Esophagus muscularis mucosa (tissue), 4 donors: Measurements from ENCODE around the gene IPCEF1. TPM values are rescaled to one million over a fixed set of nuclear protein-coding genes. Genes with fewer than 3 reads are reported as not detected.

Experiments
- DNase-seq: peaks from one replicate; pipeline ENCODE4 v3.0.0-alpha.2; 2017; ENCODE audit errors: extremely low spot score
- H3K27ac ChIP-seq, 4 donors: fragments of 200-600 bp; sonication (generic); replicated peaks in 1 of 4; 1 replicate in 3 of 4; 2 replicates in 1 of 4; pipeline ENCODE4 v1.5.1; 2016 to 2019; ENCODE audit warnings: mild to moderate bottlenecking in 1 of 4
- H3K27me3 ChIP-seq, 4 donors: fragments of 200-600 bp; sonication (generic); one replicate each; pipeline versions ENCODE4 v1.5.1 to v1.6.0; 2016 to 2019
- H3K36me3 ChIP-seq, 4 donors: fragments of 200-600 bp; sonication (generic); one replicate each; pipeline ENCODE4 v1.5.1; 2016 to 2019
- H3K4me1 ChIP-seq, 4 donors: fragments of 200-600 bp; sonication (generic); one replicate each; pipeline ENCODE4 v1.5.1; 2016 to 2019
- H3K4me3 ChIP-seq, 4 donors: fragments of 200-600 bp; sonication (generic); 1 replicate in 2 of 4; 2 replicates in 2 of 4; pipeline ENCODE4 v1.5.1; 2016 to 2019; ENCODE audit warnings: mild to moderate bottlenecking in 4 of 4, moderate library complexity in 1 of 4
- H3K9me3 ChIP-seq, 4 donors: fragments of 200-600 bp; sonication (generic); 1 replicate in 3 of 4; 2 replicates in 1 of 4; pipeline ENCODE4 v1.5.1; 2016 to 2019
- CTCF ChIP-seq, 3 experiments: fragments of 200-600 bp in 2 of 3; fragments of 450-650 bp in 1 of 3; sonication (generic) in 2 of 3; IDR thresholded peaks; one replicate each; pipeline ENCODE4 v1.5.1; 2017 to 2019; ENCODE audit warnings: antibody characterized with exemption in 3 of 3, mild to moderate bottlenecking in 2 of 3, moderate library complexity in 1 of 3
- EP300 ChIP-seq: sonication (generic); formaldehyde crosslinking; IDR thresholded peaks from one replicate; pipeline ENCODE4 v1.6.1; 2017; ENCODE audit warnings: antibody characterized with exemption
- POLR2A ChIP-seq: fragments of 450-650 bp; IDR thresholded peaks from one replicate; pipeline ENCODE4 v1.6.1; 2017; ENCODE audit warnings: antibody characterized with exemption, moderate library complexity, mild to moderate bottlenecking, low read depth
- POLR2AphosphoS5 ChIP-seq, 2 donors: sonication (generic); formaldehyde crosslinking; IDR thresholded peaks; one replicate each; pipeline ENCODE4 v1.6.1; 2017; ENCODE audit warnings: antibody characterized with exemption in 2 of 2
- WGBS: methylation state at CpG from one replicate; pipeline ENCODE4 v1.1.5; 2018; 5-methylcytosine and 5-hydroxymethylcytosine counted together
- intact Hi-C: fragments of 100-400 bp; cut with DNase I; formaldehyde crosslinking; loops from one replicate; pipeline ENCODE4 v1.15.1; 2023
- total RNA-seq, 4 donors: library from RNA; depleted of rRNA; stranded (reverse); fragments of >200 nt; gene quantifications; one replicate each; pipeline versions ENCODE4 v1.1.0 to v1.2.1, GENCODE V29; 2016

Gene IPCEF1
- total RNA-seq, 4 donors from 2014 or later, result 0.63 to 2.7 (median 1.2) TPM

GRCh38 chr6:154359679-154360078 is 3.1 kb upstream of the IPCEF1 start:
- intact Hi-C loops, result no loop called here
- no peak for DNase-seq
- Histone ChIP-seq H3K27me3 (no peaks in the 10 kb centered on the region), H3K4me1 (no peaks in the 10 kb centered on the region), H3K9me3 (no peaks in the 10 kb centered on the region), H3K36me3 (no peaks in the 10 kb centered on the region), H3K27ac (no peak overlapping the region), H3K4me3 (no peak overlapping the region)
- WGBS, result 80% methylated on average over 4 of the region's 4 CpGs
- TF ChIP-seq EP300 (no peak), POLR2A (no peak), CTCF (IDR thresholded peaks at IDR 0.05) (no peak), POLR2AphosphoS5 (IDR thresholded peaks at IDR 0.05) (no peak)

GRCh38 chr6:154359161-154359574 is 2.6 kb upstream of the IPCEF1 start:
- Histone ChIP-seq H3K9me3 (no peaks in the 10 kb centered on the region), H3K4me3 (peak overlapping the region in 2 of 4 donors; percentile 1), H3K27me3 (no peaks in the 10 kb centered on the region), H3K27ac (no peak overlapping the region), H3K36me3 (no peaks in the 10 kb centered on the region), H3K4me1 (no peaks in the 10 kb centered on the region)
- no peak for DNase-seq
- intact Hi-C loops, result no loop called here
- WGBS, result 40% methylated on average over 10 of the region's 10 CpGs
- no peak for TF ChIP-seq POLR2A
- no peak for TF ChIP-seq CTCF (IDR thresholded peaks at IDR 0.05)
- no peak for TF ChIP-seq POLR2AphosphoS5 (IDR thresholded peaks at IDR 0.05)
- no peak for TF ChIP-seq EP300

- intact Hi-C loops, result no loop called here
- Histone ChIP-seq H3K27ac (no peak overlapping the region), H3K4me3 (no peak overlapping the region), H3K4me1 (no peaks in the 10 kb centered on the region), H3K36me3 (no peaks in the 10 kb centered on the region), H3K9me3 (no peaks in the 10 kb centered on the region), H3K27me3 (no peaks in the 10 kb centered on the region)
- no peak for DNase-seq
- WGBS, result 81% methylated on average over 5 of the region's 5 CpGs
- TF ChIP-seq EP300, result no peak
- no peak for TF ChIP-seq POLR2AphosphoS5 (IDR thresholded peaks at IDR 0.05)
- no peak for TF ChIP-seq CTCF (IDR thresholded peaks at IDR 0.05)
- TF ChIP-seq POLR2A, result no peak
These were observed 1.5 kb upstream of the IPCEF1 start for GRCh38 chr6:154358019-154358545.

- H3K4me1 ChIP-seq, result no peaks in the 10 kb centered on the region
- H3K27ac ChIP-seq, result no peak overlapping the region
- intact Hi-C loops, result no loop called here
- no peak overlapping the region for H3K4me3 ChIP-seq
- H3K9me3 ChIP-seq, result no peaks in the 10 kb centered on the region
- TF ChIP-seq POLR2AphosphoS5 (IDR thresholded peaks at IDR 0.05) (no peak), POLR2A (no peak), EP300 (no peak), CTCF (IDR thresholded peaks at IDR 0.05) (no peak)
- DNase-seq, result no peak
- H3K36me3 ChIP-seq, result no peaks in the 10 kb centered on the region
- H3K27me3 ChIP-seq, result no peaks in the 10 kb centered on the region
- WGBS, result 67% methylated on average over 2 of the region's 2 CpGs
These were observed 490 bp downstream of the IPCEF1 start for GRCh38 chr6:154356113-154356512.

- Histone ChIP-seq H3K27ac (no peak overlapping the region), H3K36me3 (no peaks in the 10 kb centered on the region), H3K4me3 (no peak overlapping the region), H3K4me1 (no peaks in the 10 kb centered on the region), H3K27me3 (no peaks in the 10 kb centered on the region), H3K9me3 (no peaks in the 10 kb centered on the region)
- TF ChIP-seq CTCF (IDR thresholded peaks at IDR 0.05) (no peak), POLR2A (no peak), EP300 (no peak), POLR2AphosphoS5 (IDR thresholded peaks at IDR 0.05) (no peak)
- intact Hi-C loops, result no loop called here
- 91% methylated on average over 8 of the region's 8 CpGs for WGBS
- DNase-seq, result no peak
These were observed 2.3 kb downstream of the IPCEF1 start for GRCh38 chr6:154354265-154354777.
